ENCODE data around the gene MISP.

The MISP gene

DNA sequence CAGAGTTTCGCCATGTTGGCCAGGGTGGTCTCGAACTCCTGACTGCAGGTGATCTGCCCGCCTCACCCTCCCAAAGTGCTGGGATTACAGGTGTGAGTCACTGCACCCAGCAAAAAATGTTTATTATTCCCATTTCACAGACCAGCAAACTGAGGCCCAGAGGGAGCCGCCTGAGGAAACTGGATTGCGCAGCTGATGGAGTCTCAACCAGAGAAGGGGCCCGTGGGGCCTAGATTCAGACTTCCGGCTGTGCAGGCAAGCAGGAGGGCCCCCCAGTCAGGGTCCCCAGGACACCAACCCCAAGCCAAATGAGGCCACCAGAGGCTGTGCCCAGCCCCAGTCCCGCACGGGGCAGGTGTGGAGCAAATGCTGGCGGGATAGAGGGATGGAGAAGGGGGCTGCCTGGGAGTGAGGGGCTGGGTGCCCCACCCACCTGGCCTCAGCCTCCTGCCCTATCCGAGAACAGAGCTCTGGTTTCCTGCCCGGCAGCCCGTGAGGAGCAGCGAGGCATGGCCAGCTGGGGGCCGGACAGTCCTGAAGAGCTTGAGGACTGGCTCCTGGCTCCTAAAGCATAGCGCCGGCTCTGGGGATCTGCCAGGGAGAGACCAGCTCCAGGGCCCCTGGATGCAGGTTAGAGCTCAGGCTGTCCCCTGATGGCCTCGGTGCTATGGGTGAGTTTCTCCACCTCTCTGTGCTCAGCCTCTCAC, 22.0 kb downstream of the MISP start:
- DNase-seq (ENCODE audit: low read depth), result no peak

DNA sequence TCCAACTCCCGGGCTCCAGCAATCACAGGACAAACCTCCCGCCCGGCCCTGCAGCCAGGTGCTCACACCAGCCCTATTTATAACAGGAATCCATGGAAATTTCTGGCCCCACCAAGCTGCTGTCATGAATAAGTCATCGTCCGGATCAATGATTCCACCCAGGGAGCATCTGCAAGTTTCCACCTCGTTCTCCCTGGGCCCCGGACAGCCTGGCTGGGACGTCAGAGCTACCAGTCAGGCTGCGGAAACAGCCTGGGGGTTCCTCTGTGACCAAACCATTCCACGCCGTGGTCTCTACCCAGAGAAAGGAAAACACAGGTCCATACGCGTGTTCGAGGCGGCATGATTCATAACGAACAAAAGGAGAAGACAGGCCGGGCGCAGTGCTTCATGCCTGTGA, 25.6 kb downstream of the MISP start:
- no peak for DNase-seq (ENCODE audit: low read depth)

- DNase-seq (ENCODE audit: low read depth), result no peak
Measured at GRCh38 chr19:778910-779653, 28.2 kb downstream of the MISP start.

DNA sequence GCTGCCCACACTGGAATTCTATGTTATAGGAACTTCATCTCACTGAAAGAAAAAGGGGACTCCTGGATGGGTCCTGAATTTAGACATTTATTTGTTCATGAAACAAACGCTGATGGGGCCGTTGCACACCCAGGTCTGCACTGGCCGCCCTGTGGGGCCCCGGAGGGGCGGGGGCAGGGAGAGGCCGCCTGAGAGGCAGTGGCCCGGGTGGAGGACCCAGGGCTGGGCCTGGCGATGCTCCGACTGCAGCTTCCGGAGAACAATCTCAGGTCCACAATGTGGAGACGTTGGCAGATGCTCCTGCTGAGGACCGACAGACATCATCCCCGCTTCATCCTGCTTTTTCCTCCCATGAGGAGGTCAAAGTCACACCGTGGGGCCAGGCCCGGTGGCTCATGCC, 30.0 kb downstream of the MISP start:
- DNase-seq (ENCODE audit: low read depth), result no peak

GRCh38 chr19:781800-782184, 30.9 kb downstream of the MISP start:
- no peak for DNase-seq (ENCODE audit: low read depth)

DNA sequence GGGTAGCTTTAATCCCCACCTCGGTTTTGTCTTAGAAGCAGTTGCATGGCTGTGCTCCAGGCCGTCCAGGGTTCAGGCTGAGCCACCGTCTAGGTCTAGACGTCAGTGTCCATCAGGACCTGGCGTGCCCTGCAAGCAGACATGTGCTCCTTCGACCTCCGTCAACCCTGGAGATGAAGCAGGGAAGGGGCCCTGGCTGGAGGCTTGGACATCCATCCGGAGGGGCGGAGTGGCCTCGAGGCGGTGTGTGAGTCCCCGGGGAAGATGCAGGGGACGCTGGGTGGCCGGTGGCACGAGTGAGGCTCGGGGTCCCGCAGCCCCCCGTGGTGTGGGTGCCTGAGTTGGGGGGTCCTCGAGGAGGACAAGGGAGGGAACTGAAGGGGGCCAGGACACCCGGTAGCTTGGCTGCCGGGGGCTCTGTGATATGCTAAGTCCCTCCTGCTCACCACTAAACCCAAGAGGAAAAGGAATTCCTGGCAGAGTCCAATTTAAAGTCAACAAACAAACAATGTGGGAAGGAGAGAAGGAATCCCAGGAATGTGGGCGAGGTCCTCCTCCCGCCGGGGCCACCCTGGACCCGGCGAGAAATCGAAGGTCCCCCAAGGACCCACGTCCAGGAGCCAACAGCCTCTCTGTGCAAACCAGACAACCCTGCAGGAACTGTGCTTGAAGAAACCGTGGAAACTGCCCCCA, 31.4 kb downstream of the MISP start:
- no peak for DNase-seq (ENCODE audit: low read depth)

DNA sequence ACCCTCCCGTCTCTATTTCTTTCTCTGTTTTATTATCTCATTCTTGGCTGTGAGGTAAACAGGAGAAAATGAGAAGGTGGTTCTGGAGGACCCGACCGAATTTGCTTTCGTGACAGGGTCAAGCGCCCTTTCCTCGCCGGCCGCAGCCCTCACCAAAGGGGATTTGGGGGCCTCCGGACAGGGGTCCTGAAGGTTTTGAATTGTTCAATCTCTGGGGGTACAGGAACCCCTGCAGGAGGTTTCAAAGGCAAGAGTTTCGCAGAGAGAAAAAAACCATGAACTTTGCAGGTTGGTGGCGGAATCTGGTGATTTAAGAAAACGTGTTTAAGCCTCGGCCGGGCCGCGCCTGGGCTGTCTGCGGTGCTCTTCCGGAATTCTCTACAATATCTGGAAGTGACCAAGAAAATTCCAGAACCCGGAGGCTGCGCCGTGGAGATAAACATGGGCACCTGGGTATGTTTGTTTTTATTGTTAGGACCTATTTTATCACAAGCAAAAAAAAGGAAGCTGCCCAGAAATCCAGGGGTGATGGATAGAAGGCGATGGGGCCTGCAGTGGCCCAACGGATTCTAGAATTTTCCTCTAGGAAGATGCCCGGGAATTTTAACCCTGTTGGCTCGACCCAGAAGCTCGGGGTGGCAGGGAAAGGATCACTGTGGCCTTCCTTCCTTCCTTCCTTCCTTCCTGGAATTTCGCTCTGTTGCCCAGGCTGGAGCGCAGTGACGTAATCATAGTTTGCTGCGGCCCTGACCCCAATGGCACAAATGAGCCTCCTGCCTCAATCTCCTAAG, 32.2 kb downstream of the MISP start:
- no peak for DNase-seq (ENCODE audit: low read depth)

DNA sequence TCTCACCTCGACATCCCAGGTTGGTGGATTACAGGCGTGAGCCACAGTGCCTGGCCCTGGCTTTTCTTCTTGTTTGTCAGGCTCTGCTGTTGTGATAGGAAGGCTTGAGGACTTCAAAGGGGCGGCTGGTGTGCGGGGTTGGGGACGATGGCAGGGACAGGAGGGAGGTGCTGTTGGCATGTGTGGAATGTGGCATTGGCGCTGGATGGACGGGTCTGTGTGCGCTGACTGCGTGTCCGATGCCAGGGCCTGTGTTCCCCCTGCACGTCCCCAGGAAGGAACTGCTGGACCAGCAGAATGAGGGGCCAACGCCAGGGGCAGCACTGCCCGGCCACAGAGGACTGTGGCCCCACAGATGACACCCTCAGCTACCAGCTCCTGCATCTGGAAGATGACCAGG, 33.6 kb downstream of the MISP start:
- no peak for DNase-seq (ENCODE audit: low read depth)

- no peak for DNase-seq (ENCODE audit: low read depth)
Measured at GRCh38 chr19:787536-787935, 36.6 kb downstream of the MISP start.

DNA sequence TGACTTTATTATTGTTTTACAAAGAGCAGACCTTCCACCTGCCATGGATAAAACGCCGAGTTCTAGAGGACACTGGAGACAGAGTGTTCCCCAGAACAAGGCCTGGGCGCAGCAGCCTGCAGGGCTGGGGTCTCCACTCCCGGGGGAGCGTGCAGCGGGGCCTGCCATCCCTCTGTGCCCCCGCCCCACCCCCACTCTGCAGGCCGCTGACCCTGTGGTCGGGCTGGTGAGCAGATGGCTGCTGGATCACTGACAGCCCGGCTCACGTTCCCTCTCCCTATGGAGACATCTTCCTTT, 37.7 kb downstream of the MISP start:
- no peak for DNase-seq (ENCODE audit: low read depth)

GRCh38 chr19:788983-789700, 38.2 kb downstream of the MISP start:
- no peak for DNase-seq (ENCODE audit: low read depth)

DNA sequence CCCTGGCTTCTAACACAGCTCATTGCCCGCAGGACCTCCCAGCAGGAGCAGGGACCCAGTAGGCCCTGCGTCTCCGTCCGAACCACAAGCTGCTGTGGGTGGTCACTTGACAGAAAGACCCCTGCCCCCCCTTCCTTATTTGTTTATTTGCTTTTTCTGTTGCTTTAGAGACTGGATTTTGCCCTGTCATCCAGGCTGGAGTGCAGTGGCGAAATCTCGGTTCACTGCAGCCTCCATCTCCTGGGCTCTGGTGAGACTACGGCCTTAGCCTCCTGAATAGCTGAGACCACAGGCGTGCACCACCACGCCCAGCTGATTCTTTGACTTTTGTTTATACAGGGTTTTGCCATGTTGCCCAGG, 38.8 kb downstream of the MISP start:
- no peak for DNase-seq (ENCODE audit: low read depth)

DNA sequence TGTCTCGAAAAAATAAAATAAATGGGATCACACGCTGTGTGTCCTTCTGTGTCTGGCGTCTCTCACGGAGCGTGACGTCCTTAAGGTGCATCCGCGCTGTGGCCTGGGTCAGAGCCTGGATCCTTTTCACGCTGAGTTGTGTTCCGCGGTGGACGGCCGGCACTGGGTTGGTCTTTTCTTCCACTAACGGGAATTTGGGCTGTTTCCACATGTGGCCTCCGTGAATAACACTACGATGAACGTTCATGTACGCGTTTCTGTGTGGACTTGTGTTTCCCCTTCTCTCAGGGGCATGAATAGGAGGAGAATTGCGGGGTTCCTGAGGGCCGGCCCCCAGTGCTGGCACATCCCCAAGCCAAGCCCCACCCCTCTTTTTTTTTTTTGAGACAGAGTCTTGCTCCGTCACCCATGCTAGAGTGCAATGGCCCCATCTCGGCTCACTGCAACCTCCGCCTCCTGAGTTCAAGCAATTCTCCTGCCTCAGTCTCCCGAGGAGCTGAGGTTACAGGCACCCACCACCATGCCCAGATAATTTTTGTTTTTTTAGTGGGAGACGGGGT, 40.2 kb downstream of the MISP start:
- DNase-seq (ENCODE audit: low read depth), result no peak

- no peak for DNase-seq (ENCODE audit: low read depth)
Measured at GRCh38 chr19:791567-792305, 40.8 kb downstream of the MISP start.

GRCh38 chr19:792306-792885, 41.5 kb downstream of the MISP start:
- no peak for DNase-seq (ENCODE audit: low read depth)

- DNase-seq (ENCODE audit: low read depth), result no peak
Measured at GRCh38 chr19:793806-794205, 42.9 kb downstream of the MISP start.

GRCh38 chr19:795073-795611, 44.2 kb downstream of the MISP start:
- no peak for DNase-seq (ENCODE audit: low read depth)

- DNase-seq (ENCODE audit: low read depth), result no peak
Measured at GRCh38 chr19:795691-796581, 45.0 kb downstream of the MISP start.

Data from stimulated activated CD8-positive, alpha-beta memory T cell treated with anti-CD3 and anti-CD28 coated beads, Interleukin-15, amount 100 ng/mL, for 1 hour (primary cell).